IPS-18a (cell line): ENCODE results near the gene POLR3A.
A peak's percentile ranks its signal among the peaks of the same experiment; 100 is the strongest.

Experiments used
- H3K27ac ChIP-seq: one replicate; pipeline ENCODE4 v1.5.1; 2013; ENCODE audit warnings: low read length
- H3K27me3 ChIP-seq: one replicate; pipeline ENCODE4 v1.6.1; 2013; ENCODE audit warnings: mild to moderate bottlenecking, low read length; ENCODE audit not compliant: control insufficient read depth, insufficient read depth
- H3K36me3 ChIP-seq: one replicate; pipeline ENCODE4 v1.6.1; 2013; ENCODE audit warnings: low read depth, low read length; ENCODE audit not compliant: control insufficient read depth
- H3K4me1 ChIP-seq: one replicate; pipeline ENCODE4 v1.6.1; 2013; ENCODE audit warnings: low read depth, low read length; ENCODE audit not compliant: control insufficient read depth
- H3K4me3 ChIP-seq: one replicate; pipeline ENCODE4 v1.5.1; 2013; ENCODE audit warnings: low read length
- H3K9ac ChIP-seq: one replicate; pipeline ENCODE4 v1.6.1; 2013; ENCODE audit warnings: mild to moderate bottlenecking, low read length, moderate library complexity
- H3K9me3 ChIP-seq: one replicate; pipeline ENCODE4 v1.6.1; 2013; ENCODE audit warnings: low read depth, low read length; ENCODE audit not compliant: control insufficient read depth

POLR3A gene

DNA sequence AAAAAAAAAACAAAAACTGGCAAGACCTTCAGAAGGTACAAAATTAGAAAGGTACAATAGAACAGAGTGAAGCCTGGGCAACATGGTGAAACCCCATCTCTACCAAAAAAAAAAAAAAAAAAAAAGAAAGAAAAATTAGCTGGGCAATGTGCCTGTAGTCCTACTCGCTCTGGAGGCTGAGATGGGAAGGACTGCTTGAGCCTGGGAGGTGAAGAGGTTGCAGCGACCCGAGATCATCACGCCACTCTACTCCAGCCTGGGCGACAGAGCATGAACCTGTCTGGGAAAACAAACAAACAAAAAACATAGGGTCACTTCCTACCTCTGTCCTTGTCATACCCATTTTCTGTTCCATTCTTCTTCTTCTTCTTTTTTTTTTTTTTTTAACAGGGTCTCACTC is 57.2 kb downstream of the POLR3A start:
- Histone ChIP-seq H3K27ac (no peak overlapping the region), H3K36me3 (peaks cover 9% of the 10 kb centered on the region), H3K4me1 (peaks cover 9% of the 10 kb centered on the region), H3K4me3 (no peak overlapping the region), H3K9ac (no peak overlapping the region), H3K9me3 (no peaks in the 10 kb centered on the region), H3K27me3 (no peaks in the 10 kb centered on the region)

DNA sequence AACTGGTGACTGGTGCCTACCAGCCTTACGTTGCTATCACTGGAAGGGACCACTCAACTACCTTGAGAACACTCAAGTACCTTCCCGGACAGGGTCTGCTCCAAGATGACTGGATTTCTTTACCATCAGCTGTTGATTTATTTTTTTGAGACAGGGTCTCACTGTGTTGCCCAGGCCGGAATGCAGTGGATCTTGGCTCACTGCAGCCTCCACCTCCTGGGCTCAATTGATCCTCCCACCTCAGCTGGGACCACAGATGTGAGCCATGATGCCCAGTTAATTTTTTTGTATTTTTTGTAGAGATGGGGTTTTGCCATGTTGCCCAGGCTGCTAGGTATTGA is 57.5 kb downstream of the POLR3A start:
- no peaks in the 10 kb centered on the region for H3K27me3 ChIP-seq
- H3K4me3 ChIP-seq = no peak overlapping the region
- H3K4me1 ChIP-seq = peaks cover 9% of the 10 kb centered on the region
- no peak overlapping the region for H3K9ac ChIP-seq
- no peak overlapping the region for H3K27ac ChIP-seq
- H3K36me3 ChIP-seq = peaks cover 7% of the 10 kb centered on the region
- H3K9me3 ChIP-seq = no peaks in the 10 kb centered on the region

DNA sequence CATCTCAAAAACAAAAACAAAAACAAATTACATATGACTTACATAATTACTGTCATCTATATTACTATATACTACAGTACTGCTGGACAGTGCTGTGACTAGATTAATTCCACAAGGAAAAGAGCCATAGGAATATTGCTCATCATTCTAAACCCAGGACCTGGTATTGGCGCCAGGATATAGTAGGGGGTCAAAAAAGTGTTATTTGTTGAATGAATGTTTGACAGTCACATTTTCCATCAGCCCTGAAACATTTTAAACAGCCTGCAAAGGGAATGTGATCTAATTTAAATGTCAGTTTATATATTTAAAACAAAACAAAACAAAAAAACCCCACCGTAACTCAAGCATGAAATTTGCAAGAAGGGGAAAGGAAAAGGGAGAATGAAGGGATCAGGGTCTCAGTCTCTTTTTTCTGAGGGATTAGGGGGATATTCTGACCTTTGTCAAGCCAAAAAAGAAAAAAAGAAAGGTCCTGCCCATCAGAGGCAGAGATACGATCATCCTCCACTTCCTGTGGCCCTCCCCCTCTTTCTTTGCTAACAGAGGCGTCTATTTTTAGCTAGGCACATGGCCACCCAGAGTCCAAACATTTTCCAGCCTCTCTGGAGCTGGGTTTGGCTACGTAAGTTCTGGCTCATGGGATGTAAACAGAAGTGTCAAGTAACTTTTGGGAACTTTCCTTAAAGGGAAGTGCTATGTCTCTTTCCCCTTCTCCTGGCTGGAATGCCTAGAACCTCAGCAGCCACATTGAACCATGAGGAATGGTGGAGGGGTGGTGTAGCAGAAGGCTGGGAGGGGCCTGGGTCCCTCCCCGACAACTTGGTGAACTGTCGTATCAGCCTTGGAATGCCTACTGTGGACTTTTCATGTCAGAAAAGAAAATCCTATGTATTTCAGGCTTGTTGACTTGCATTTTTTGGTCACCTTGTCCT is 58.2 kb downstream of the POLR3A start:
- no peak overlapping the region for H3K9ac ChIP-seq
- H3K27ac ChIP-seq = peak overlapping the region; percentile 22
- H3K27me3 ChIP-seq = no peaks in the 10 kb centered on the region
- H3K4me1 ChIP-seq = peaks cover 9% of the 10 kb centered on the region
- no peaks in the 10 kb centered on the region for H3K9me3 ChIP-seq
- no peak overlapping the region for H3K4me3 ChIP-seq
- H3K36me3 ChIP-seq = peaks cover 1% of the 10 kb centered on the region

DNA sequence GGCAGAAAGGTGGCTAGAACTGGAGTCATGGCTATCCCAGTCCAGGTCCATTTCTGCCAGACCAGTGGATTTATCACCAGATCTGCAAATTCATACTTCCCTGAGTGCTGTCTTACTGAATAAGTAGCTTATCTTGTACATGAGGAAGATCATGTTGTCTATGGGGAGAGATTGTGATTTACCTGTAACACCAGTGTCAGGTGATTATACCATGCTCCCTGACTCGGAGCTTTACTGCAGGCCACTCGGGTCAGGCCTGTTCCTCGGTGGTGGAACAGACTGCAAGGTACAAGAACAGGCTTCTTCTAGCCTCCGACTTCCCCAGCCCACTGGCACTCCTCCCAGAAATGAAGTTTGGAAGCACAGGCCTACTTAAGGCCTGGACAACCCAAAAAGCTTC is 60.2 kb downstream of the POLR3A start:
- H3K36me3 ChIP-seq = no peaks in the 10 kb centered on the region
- no peaks in the 10 kb centered on the region for H3K27me3 ChIP-seq
- no peak overlapping the region for H3K4me3 ChIP-seq
- H3K9me3 ChIP-seq = no peaks in the 10 kb centered on the region
- H3K9ac ChIP-seq = no peak overlapping the region
- H3K27ac ChIP-seq = no peak overlapping the region
- peaks cover 9% of the 10 kb centered on the region for H3K4me1 ChIP-seq

- Histone ChIP-seq H3K9me3 (peaks cover 4% of the 10 kb centered on the region), H3K4me3 (no peak overlapping the region), H3K27me3 (no peaks in the 10 kb centered on the region), H3K9ac (no peak overlapping the region), H3K4me1 (peaks cover 9% of the 10 kb centered on the region), H3K36me3 (no peaks in the 10 kb centered on the region), H3K27ac (no peak overlapping the region)
These were observed 61.7 kb downstream of the POLR3A start for GRCh38 chr10:77967611-77968022.

- Histone ChIP-seq H3K4me3 (no peak overlapping the region), H3K9ac (no peak overlapping the region), H3K27me3 (no peaks in the 10 kb centered on the region), H3K27ac (no peak overlapping the region), H3K36me3 (no peaks in the 10 kb centered on the region), H3K4me1 (no peaks in the 10 kb centered on the region), H3K9me3 (peaks cover 4% of the 10 kb centered on the region)
These were observed 64.0 kb downstream of the POLR3A start for GRCh38 chr10:77965294-77965693.

GRCh38 chr10:77964811-77965210 is 64.5 kb downstream of the POLR3A start:
- no peaks in the 10 kb centered on the region for H3K27me3 ChIP-seq
- H3K4me1 ChIP-seq = no peaks in the 10 kb centered on the region
- no peak overlapping the region for H3K4me3 ChIP-seq
- no peaks in the 10 kb centered on the region for H3K36me3 ChIP-seq
- H3K9ac ChIP-seq = no peak overlapping the region
- H3K27ac ChIP-seq = no peak overlapping the region
- peaks cover 4% of the 10 kb centered on the region for H3K9me3 ChIP-seq

DNA sequence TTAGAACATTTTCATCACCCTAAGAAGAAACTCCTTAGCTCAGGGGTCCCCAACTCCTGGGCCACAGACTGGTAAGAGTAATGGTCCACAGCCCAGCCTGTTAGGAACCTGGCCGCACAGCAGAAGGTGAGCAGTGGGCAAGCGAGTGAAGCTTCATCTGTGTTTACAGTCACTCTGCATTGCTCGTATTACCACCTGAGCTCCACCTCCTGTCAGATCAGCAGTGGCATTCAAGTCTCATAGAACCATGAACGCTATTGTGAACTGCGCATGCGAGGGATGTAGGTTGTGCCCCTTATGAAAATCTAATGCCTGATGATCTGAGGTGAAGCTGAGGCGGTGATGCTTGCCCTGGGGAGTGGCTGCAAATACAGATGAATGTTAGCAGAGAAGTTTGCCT is 65.4 kb downstream of the POLR3A start:
- no peak overlapping the region for H3K9ac ChIP-seq
- no peaks in the 10 kb centered on the region for H3K27me3 ChIP-seq
- no peaks in the 10 kb centered on the region for H3K4me1 ChIP-seq
- H3K4me3 ChIP-seq = no peak overlapping the region
- H3K36me3 ChIP-seq = no peaks in the 10 kb centered on the region
- H3K9me3 ChIP-seq = peaks cover 4% of the 10 kb centered on the region
- H3K27ac ChIP-seq = no peak overlapping the region

GRCh38 chr10:77962350-77963146 is 66.8 kb downstream of the POLR3A start:
- Histone ChIP-seq H3K27me3 (no peaks in the 10 kb centered on the region), H3K4me1 (no peaks in the 10 kb centered on the region), H3K4me3 (no peak overlapping the region), H3K9me3 (peaks cover 4% of the 10 kb centered on the region), H3K27ac (no peak overlapping the region), H3K9ac (no peak overlapping the region), H3K36me3 (no peaks in the 10 kb centered on the region)

- Histone ChIP-seq H3K4me1 (no peaks in the 10 kb centered on the region), H3K27me3 (no peaks in the 10 kb centered on the region), H3K36me3 (no peaks in the 10 kb centered on the region), H3K27ac (no peak overlapping the region), H3K4me3 (no peak overlapping the region), H3K9me3 (peaks cover 4% of the 10 kb centered on the region), H3K9ac (no peak overlapping the region)
These were observed 67.6 kb downstream of the POLR3A start for GRCh38 chr10:77961668-77962067.

DNA sequence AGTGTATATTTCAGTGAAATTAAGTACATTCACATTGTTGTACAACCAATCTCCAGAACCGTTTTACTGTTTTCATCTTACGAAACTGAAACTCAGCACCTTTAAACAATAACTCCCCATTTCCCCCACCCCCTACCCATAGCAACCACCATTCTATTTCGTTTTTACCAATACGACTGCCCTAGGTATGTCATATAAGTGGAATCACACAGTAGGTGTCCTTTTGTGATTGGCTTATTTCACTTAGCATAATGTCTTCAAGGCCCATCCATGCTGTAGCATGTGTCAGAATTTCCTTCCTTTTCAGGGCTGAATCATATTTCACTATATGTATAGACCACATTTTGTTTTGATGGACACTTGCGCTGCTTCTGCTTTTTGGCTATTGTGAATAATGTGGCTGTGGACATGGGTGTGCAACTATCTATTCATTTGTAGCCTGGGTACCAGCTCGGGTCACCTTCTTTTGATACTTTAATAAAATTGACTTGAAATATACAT is 68.4 kb downstream of the POLR3A start:
- H3K4me1 ChIP-seq = no peaks in the 10 kb centered on the region
- H3K36me3 ChIP-seq = no peaks in the 10 kb centered on the region
- no peak overlapping the region for H3K9ac ChIP-seq
- no peak overlapping the region for H3K4me3 ChIP-seq
- no peaks in the 10 kb centered on the region for H3K27me3 ChIP-seq
- H3K27ac ChIP-seq = no peak overlapping the region
- peaks cover 4% of the 10 kb centered on the region for H3K9me3 ChIP-seq
